Stimulated activated CD4-positive, alpha-beta T cell treated with anti-CD3 and anti-CD28 coated beads, Interleukin-15, amount 100 ng/mL, for 1 hour (primary cell): ENCODE measurements around the gene NOC4L.

ENCODE experiments used
- DNase-seq, 2 donors: peaks; one replicate each; pipeline ENCODE4 v3.0.0-alpha.2; 2020; ENCODE audit warnings: low read depth in 1 of 2, low spot score in 1 of 2

The NOC4L gene

GRCh38 chr12:132196038-132196872 is 52.0 kb downstream of the NOC4L start:
- no peak for DNase-seq

- DNase-seq, result no peak
These were observed 52.7 kb downstream of the NOC4L start for GRCh38 chr12:132196873-132197390.

- no peak for DNase-seq
These were observed 53.5 kb downstream of the NOC4L start for GRCh38 chr12:132197581-132198354.

GRCh38 chr12:132199101-132199500 is 54.8 kb downstream of the NOC4L start:
- DNase-seq, result no peak

- DNase-seq, result no peak
These were observed 55.5 kb downstream of the NOC4L start for GRCh38 chr12:132199526-132200319.

- DNase-seq, result no peak
These were observed 56.5 kb downstream of the NOC4L start for GRCh38 chr12:132200800-132201199.

- no peak for DNase-seq
These were observed 57.3 kb downstream of the NOC4L start for GRCh38 chr12:132201391-132202120.
